Vagina (tissue), 2 donors: ENCODE results near the gene MACROD2.
"Not testable (repeated sequence)": the region's sequence is repeated elsewhere in the genome, so short reads cannot be mapped to it uniquely, and the experiment has no call there.

ENCODE experiments used
- POLR2A ChIP-seq, 2 donors: fragments of 450-650 bp; IDR thresholded peaks; one replicate each; pipeline ENCODE4 v1.6.1; 2017; ENCODE audit warnings: antibody characterized with exemption in 2 of 2, mild to moderate bottlenecking in 2 of 2, moderate library complexity in 2 of 2
- POLR2AphosphoS5 ChIP-seq, 2 donors: sonication (generic); formaldehyde crosslinking; IDR thresholded peaks; one replicate each; pipeline ENCODE4 v1.9.0; 2017; ENCODE audit warnings: antibody characterized with exemption in 2 of 2, mild to moderate bottlenecking in 2 of 2, low read depth in 1 of 2; ENCODE audit not compliant: insufficient read depth in 1 of 2
- TF ChIP-seq, protein P1 (sequence below), 3 experiments: fragments of 450-650 bp in 2 of 3; fragments of 200-600 bp in 1 of 3; sonication (generic) in 1 of 3; IDR thresholded peaks; one replicate each; pipeline ENCODE4 v1.5.1; 2017 to 2019; ENCODE audit warnings: antibody characterized with exemption in 3 of 3, mild to moderate bottlenecking in 2 of 3, moderate library complexity in 2 of 3

DNA sequence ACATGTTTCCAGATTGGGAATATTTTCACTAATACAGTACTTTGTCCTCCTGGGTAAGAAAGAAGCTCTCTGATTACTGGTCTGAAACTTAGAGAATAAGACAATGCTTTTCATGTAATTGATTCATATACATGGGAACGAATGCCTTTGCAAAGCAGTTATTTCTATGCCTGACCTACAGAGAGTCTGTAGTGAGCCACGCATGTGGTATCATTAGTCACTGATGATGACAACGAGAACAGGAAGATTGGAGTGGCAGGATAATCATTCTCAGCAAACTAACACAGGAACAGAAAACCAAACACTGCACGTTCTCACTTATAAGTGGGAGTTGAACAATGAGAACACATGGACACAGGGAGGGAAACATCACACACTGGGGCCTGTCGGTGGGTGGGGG is 1382.3 kb downstream of the MACROD2 start:
- TF ChIP-seq POLR2A (IDR thresholded peaks at IDR 0.05); POLR2AphosphoS5 (IDR thresholded peaks at IDR 0.05; ENCODE audit: insufficient read depth in 1 of 2, low read depth in 1 of 2): not testable (repeated sequence)
- TF ChIP-seq, protein P1, sequence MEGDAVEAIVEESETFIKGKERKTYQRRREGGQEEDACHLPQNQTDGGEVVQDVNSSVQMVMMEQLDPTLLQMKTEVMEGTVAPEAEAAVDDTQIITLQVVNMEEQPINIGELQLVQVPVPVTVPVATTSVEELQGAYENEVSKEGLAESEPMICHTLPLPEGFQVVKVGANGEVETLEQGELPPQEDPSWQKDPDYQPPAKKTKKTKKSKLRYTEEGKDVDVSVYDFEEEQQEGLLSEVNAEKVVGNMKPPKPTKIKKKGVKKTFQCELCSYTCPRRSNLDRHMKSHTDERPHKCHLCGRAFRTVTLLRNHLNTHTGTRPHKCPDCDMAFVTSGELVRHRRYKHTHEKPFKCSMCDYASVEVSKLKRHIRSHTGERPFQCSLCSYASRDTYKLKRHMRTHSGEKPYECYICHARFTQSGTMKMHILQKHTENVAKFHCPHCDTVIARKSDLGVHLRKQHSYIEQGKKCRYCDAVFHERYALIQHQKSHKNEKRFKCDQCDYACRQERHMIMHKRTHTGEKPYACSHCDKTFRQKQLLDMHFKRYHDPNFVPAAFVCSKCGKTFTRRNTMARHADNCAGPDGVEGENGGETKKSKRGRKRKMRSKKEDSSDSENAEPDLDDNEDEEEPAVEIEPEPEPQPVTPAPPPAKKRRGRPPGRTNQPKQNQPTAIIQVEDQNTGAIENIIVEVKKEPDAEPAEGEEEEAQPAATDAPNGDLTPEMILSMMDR (IDR thresholded peaks at IDR 0.05), result not testable (repeated sequence)
